ENCODE data around the gene PAX7.
"Not testable (repeated sequence)": the region's sequence is repeated elsewhere in the genome, so short reads cannot be mapped to it uniquely, and the experiment has no call there.

Gene PAX7

DNA sequence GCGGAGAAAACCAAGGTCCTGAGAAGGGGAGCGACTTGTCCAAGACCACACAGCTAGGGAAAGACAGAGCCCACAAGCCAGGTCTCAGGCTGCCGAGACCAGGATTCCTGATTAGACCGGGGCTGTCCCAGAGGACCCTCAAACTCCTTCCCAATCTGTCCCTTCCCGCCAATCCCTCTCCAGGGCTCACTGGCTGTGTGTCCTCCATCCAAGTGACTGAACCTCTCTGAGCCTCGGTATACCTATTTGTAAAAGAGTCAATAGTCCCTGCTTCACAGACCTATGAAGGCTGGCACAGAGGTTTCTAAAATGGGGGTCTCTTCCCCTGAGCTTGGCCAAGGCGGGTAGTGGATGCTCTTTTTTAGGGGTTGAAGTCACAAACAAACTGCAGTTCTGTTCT is 56.6 kb downstream of the PAX7 start:
- TF ChIP-seq, protein P1, sequence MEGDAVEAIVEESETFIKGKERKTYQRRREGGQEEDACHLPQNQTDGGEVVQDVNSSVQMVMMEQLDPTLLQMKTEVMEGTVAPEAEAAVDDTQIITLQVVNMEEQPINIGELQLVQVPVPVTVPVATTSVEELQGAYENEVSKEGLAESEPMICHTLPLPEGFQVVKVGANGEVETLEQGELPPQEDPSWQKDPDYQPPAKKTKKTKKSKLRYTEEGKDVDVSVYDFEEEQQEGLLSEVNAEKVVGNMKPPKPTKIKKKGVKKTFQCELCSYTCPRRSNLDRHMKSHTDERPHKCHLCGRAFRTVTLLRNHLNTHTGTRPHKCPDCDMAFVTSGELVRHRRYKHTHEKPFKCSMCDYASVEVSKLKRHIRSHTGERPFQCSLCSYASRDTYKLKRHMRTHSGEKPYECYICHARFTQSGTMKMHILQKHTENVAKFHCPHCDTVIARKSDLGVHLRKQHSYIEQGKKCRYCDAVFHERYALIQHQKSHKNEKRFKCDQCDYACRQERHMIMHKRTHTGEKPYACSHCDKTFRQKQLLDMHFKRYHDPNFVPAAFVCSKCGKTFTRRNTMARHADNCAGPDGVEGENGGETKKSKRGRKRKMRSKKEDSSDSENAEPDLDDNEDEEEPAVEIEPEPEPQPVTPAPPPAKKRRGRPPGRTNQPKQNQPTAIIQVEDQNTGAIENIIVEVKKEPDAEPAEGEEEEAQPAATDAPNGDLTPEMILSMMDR (IDR thresholded peaks at IDR 0.05; ENCODE audit: control insufficient read depth, insufficient read depth, low read depth, low read length, missing control alignments): no peak

DNA sequence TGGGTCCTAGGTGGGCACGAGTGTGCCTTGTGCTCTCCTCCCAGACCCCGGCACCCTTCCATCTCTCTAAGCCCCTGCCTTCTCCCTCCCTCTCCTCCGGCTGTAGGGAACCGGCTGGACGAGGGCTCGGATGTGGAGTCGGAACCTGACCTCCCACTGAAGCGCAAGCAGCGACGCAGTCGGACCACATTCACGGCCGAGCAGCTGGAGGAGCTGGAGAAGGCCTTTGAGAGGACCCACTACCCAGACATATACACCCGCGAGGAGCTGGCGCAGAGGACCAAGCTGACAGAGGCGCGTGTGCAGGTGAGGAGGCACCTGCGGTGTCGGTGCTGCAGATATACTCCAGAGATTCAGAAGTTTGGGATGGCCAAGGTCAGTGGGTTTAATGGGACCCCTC is 61.0 kb downstream of the PAX7 start:
- TF ChIP-seq, protein P1 (IDR thresholded peaks at IDR 0.05; ENCODE audit: control insufficient read depth, insufficient read depth, low read depth, low read length, missing control alignments): no peak
- DNase-seq (ENCODE audit: low read depth): no peak
- H3K4me3 ChIP-seq (ENCODE audit: control insufficient read depth, low read depth, low read length): no peak overlapping the region

More for the DNA sequence above, 56.6 kb downstream of the PAX7 start:
- H3K4me3 ChIP-seq (ENCODE audit: control insufficient read depth, low read depth, low read length): no peak overlapping the region
- no peak for DNase-seq (ENCODE audit: low read depth)

DNA sequence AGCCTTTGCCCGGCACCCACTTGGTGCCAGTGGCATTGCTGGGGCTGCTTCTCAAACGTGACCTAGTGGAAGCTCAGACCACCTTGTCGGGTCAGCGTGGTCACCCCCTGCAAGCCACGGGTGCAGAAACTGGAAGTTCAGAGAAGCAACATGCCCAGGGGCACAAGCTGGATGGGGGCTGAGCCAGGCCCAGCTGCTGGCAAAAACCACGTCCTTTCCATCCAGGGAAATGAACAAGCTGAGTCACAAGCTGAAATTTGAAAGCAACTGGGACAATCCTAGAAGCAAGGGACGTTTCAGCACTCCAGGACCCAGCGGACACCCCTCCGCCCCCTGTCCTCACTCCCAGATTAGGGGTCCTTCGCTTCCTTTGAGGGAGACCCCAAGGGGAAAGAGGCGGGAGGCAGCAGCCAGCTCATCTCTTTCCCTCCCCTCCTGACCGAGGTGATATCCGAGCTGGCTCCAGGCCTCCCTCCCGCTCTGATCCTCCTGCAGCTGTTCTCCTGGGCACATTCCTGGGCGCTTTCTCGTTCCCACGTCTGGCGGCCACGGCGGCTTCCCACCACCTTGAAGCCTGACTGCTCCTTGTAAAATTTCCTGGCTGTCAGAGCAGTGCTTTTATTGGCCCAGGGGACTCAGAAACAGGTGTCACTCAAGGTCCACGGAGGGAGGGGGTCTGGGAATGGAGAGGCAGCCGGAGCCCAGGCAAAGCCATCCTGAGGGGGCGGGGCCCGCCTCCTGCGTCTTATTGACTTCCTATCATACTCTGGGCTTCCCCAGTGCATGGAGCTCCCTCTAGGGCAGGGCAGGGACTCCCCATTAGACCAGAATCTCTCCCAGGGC is 62.8 kb downstream of the PAX7 start:
- no peak overlapping the region for H3K4me3 ChIP-seq (ENCODE audit: control insufficient read depth, low read depth, low read length)
- TF ChIP-seq, protein P1 (IDR thresholded peaks at IDR 0.05; ENCODE audit: control insufficient read depth, insufficient read depth, low read depth, low read length, missing control alignments): no peak

DNA sequence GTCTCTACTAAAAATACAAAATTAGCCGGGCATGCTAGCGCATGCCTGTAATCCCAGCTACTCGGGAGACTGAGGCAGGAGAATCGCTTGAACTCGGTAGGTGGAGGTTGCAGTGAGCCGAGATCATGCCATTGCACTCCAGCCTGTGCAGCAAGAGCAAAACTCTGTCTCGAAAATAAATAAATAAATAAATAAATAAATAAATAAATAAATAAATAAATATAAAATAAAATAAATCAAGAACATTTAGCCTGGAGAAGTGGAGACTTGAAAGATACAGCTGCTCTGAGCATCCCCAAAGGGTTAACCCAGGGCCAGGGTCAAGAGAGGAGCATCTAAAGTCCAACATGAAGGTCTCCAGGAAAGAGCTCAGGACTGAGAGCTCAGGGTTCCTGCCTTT is 63.6 kb downstream of the PAX7 start:
- not testable (repeated sequence) for DNase-seq (ENCODE audit: low read depth); H3K4me3 ChIP-seq (ENCODE audit: control insufficient read depth, low read depth, low read length)

More for the DNA sequence above, 62.8 kb downstream of the PAX7 start:
- DNase-seq (ENCODE audit: low read depth): no peak

DNA sequence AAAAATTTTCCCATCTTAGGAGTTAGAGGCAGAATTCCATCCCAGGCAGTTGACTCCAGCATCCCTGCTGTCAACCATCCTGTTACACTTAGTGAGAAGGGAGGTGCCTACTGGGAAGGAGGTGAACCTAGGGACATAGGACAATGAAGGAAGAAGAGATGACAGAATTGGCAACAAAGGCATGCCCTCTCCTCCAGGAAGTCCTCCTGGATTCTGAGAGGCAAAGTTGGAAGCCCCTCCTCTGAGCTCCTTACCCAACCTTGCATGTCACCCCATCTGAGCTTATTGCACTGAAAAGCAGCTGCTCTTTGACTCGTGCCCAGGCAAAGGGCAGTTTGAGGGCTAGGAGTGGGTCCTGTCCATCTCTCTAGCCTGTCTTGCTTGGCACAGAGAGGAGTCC is 66.9 kb downstream of the PAX7 start:
- no peak for DNase-seq (ENCODE audit: low read depth)
- H3K4me3 ChIP-seq (ENCODE audit: control insufficient read depth, low read depth, low read length): no peak overlapping the region
- TF ChIP-seq, protein P1 (IDR thresholded peaks at IDR 0.05; ENCODE audit: control insufficient read depth, insufficient read depth, low read depth, low read length, missing control alignments): no peak

DNA sequence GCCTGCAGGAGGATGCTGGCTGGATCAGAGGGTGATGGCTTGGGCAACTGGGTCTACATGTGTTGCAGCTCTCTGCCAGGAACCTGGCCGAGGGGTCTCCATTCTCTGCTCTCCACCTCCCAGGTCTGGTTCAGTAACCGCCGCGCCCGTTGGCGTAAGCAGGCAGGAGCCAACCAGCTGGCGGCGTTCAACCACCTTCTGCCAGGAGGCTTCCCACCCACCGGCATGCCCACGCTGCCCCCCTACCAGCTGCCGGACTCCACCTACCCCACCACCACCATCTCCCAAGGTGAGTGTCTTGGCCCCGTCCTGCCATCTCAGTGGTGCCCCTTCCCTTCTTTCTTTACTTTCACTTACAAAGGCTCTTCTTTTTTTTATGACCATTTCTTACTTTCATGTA is 69.9 kb downstream of the PAX7 start:
- DNase-seq (ENCODE audit: low read depth): no peak
- TF ChIP-seq, protein P1 (IDR thresholded peaks at IDR 0.05; ENCODE audit: control insufficient read depth, insufficient read depth, low read depth, low read length, missing control alignments): no peak
- no peak overlapping the region for H3K4me3 ChIP-seq (ENCODE audit: control insufficient read depth, low read depth, low read length)

DNA sequence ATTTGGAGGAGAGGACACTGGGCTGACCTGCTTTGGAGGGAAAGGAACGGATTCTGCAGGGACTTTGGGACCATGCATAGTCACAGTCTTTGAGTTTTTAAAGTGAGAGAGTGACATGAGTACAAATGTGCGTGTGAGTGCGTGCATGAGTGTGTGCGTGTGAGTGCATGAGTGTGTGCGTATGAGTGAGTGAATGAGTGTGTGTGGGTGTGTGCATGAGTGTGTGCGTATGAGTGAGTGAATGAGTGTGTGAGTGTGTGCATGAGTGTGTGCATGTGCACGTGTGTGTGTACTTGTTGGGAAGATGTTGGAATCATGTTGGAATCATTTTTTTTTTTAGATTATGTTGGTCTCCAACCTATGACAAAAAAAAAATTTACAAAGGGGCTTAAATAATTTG is 70.5 kb downstream of the PAX7 start:
- DNase-seq (ENCODE audit: low read depth): no peak
- TF ChIP-seq, protein P1 (IDR thresholded peaks at IDR 0.05; ENCODE audit: control insufficient read depth, insufficient read depth, low read depth, low read length, missing control alignments): no peak
- no peak overlapping the region for H3K4me3 ChIP-seq (ENCODE audit: control insufficient read depth, low read depth, low read length)

All from AG09309 (cell line).